ENCODE results near the gene LENG8.

- TF ChIP-seq CTCF (IDR thresholded peaks at IDR 0.05; ENCODE audit: insufficient read depth, low read depth, low read length): no peak
- no peak for TF ChIP-seq EZH2 (IDR thresholded peaks at IDR 0.05; ENCODE audit: insufficient read depth, low read length)
These were observed 792 bp upstream of the LENG8 start for GRCh38 chr19:54448040-54448773.

Data from astrocyte (in vitro differentiated cells and primary cell).